Hematopoietic multipotent progenitor cell treated with erythropoietin and hydrocortisone succinate and interleukin-3 and kit ligand, for 4 days (in vitro differentiated cells): ENCODE measurements around the gene AMZ1.
A peak's percentile ranks its signal among the peaks of the same experiment; 100 is the strongest.

ENCODE experiments used
- DNase-seq: peaks from one replicate; pipeline ENCODE4 v3.0.0-alpha.2; 2015

AMZ1 gene

GRCh38 chr7:2651847-2652735 is 35.9 kb upstream of the AMZ1 start:
- peak; percentile 47 for DNase-seq

DNA sequence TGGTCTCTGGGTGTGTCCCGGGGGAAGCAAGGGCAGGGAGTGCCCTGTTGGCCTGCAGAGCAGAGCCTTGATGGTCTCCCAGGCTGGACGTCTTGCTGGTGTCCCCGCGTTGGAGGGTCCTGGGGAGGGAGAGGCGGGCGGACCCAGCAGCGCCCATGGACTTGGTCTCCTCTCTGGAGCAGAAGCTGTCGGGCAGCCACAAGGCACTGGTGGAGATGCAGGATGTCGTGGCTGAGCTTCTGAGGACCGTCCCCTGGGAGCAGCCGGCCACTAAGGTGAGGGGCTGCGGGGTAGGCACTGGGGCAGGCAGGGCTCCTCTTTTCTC is 35.3 kb upstream of the AMZ1 start:
- no peak for DNase-seq

DNA sequence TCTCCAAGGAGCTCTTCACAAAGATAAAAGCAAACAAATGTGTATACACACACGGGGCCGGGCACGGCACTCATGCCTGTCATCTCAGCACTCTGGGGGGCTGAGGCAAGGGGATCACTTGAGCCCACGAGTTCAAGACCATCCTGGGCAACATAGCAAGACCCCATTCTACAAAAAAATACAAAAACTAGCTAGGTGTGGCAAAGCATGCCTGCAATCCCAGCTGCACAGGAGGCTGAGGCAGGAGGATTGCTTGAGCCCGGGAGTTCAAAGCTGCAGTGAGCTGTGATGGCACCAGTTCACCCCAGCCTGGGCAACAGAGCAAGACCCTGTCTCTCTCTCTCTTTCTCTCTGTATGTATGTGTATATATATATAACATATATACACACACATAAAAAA is 33.9 kb upstream of the AMZ1 start:
- no peak for DNase-seq

GRCh38 chr7:2655870-2656614 is 32.0 kb upstream of the AMZ1 start:
- DNase-seq, result no peak

DNA sequence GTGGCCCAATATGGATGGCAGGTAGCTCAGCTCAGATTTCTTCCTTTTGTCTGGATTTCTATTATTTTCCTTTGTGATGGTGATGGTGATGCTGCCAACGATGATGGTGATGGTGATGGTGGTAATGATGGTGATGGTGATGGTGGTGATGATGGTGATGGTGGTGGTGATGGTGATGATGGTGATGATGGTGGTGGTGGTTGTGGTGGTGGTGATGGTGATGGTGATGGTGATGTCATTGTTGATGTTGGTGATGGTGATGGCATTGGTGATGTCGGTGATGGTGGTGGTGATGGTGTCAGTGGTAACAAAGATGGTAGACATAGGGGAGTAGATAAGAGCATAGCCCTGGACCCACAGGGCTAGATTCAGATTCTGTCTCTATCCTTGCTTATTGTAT is 30.8 kb upstream of the AMZ1 start:
- DNase-seq, result no peak

- no peak for DNase-seq
Observed at GRCh38 chr7:2657920-2658671, 29.9 kb upstream of the AMZ1 start.

DNA sequence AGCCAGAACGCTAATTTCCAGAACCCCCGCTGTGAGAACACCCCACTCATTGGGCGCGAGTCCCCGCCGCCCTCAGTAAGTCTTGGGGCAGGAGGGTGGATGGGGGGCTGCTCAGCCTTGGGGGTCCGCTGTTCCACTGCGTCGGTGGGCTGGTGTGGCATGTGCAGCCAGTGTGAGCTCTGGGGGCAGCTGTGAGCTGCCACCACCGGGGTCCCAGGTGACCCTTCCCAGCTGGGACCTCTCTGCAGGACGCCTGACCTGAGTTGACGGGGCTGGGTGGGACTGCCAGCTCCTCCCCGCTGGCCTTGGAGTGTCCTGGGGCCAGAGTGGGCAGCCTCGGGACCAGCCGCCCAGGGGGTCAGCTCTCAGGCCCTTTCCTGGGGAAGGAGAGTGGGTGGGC is 29.1 kb upstream of the AMZ1 start:
- no peak for DNase-seq

- DNase-seq, result no peak
Observed at GRCh38 chr7:2659556-2660358, 28.2 kb upstream of the AMZ1 start.

- DNase-seq, result no peak
Observed at GRCh38 chr7:2660359-2661095, 27.5 kb upstream of the AMZ1 start.

- DNase-seq, result no peak
Observed at GRCh38 chr7:2661096-2661449, 26.9 kb upstream of the AMZ1 start.

- DNase-seq, result peak; percentile 39
Observed at GRCh38 chr7:2661602-2662272, 26.3 kb upstream of the AMZ1 start.

DNA sequence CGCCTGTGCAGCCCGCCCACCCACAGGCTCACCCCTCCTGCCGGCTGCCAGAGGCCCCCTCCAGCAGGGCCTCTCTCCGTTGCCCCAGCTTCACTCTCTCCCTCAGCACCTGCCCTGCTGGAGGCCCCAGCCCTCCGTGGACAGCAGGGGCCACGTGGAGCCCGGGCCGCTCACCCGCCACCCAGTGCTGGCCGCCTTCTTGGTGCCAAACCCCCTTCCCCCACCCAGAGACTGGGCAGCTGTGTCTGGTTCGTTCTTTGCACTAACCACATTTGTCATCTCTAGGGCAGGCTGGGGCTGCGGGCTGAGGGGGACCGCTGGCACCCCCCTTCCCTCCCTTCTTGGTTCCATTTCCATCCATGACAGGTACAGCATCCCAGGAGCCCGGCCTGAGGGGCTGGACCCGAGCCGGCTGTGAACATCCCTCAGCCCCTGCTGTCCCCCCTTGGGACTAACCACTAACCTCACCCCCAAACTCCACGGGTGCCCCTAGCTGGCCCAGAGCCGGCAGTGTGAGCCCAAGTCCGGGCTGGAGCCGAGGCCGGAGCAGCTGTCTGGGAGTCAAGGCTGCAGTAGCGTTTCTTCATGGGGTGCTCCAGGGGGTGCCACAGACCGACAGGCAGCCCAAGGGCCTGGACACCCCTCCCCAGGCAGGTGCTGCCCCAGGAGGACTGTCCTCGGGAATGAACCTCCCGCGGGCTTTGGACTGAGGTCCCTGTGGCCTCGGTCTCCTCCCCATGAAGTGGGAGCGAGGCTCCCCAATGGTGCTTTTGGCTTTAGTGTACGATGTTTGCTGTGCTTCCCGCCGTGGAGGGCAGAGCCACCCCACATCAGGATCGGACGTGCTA is 25.5 kb upstream of the AMZ1 start:
- no peak for DNase-seq

- DNase-seq, result no peak
Observed at GRCh38 chr7:2663121-2663886, 24.7 kb upstream of the AMZ1 start.

DNA sequence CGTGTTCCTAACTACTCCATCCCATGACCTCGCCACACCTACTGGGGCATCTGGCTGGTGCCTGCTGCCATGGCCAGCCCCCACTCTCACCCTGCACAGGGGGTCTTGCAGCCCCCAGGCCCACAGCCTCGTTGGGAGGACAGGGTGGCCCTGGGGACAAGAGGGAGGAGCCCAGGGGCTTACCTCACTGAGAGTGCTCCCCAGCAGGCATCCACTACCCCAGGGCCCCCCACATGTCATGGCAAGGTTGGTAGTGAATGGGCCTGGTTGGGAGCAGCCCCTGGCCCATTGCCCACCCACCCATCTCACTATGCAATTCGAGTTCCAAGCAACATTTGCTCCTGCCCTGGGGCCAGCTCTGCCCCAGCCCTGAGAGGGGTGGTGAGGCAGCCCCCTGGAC is 24.0 kb upstream of the AMZ1 start:
- no peak for DNase-seq

DNA sequence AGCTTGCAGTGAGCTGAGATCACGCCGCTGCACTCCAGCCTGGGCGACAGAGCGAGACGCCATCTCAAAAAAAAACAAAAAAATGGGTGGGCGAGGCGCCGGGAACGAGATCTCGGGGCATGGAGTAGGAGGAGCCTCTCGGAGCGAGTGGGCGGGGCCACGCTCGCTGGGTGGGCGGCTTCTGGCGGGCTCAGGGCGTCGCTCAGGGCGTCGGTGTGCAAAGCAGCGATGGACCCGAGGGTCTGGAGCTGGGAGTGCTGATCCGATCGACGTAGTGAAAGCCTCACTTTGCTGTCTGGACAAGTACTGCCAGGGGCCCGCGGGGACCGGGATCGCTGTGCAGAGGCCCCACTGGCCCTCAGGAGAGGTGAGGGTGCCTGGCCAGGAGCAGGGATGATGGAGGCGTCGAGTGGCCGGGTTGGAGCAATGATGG is 22.6 kb upstream of the AMZ1 start:
- no peak for DNase-seq

DNA sequence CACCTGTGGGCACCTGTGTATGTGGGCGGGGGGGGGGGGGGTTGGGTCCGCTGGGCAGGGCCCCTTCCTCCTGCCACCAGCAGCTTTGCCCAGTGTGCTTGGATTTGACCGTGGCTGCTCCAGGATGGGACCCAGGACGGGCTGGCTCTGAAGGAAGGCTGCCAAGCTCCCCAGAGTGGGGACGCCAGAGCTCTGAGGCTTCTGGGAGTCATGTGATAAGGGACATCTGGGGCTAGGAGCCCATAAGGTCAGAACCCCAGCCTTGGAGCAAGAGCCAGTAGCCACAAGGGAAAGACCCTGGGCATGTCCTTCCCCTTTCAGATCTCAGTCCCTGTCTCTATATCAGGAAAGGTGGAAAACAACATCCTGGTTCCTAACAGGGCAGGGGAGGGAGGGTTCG is 21.8 kb upstream of the AMZ1 start:
- no peak for DNase-seq

- no peak for DNase-seq
Observed at GRCh38 chr7:2666588-2667250, 21.3 kb upstream of the AMZ1 start.

DNA sequence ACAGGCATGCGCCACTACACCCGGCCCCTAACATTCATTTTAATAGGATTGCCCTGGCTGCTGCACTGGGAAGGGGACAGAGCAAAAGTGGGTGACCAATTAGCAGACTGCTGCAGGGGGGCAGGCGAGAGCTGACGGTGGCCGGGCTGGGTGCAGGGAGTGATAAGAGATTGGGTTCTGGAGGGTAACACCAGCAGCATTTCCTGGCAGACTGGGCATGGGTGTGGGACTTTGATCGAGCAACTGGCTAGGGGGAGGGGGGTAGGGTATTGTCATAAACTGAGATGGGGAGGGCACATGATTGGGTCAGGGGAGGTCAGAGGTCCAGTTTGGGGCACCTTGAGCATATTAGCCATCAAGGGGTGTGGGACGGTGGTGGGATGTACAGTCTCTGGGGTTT is 20.2 kb upstream of the AMZ1 start:
- DNase-seq, result peak; percentile 88

GRCh38 chr7:2668401-2668800 is 19.6 kb upstream of the AMZ1 start:
- DNase-seq, result no peak
